Kidney (tissue), 14 donors: ENCODE data around the gene ABCA6. TPM values are rescaled to one million over a fixed set of nuclear protein-coding genes. Genes with fewer than 3 reads are reported as not detected.
A peak's percentile ranks its signal among the peaks of the same experiment; 100 is the strongest.

Experiments used
- DNase-seq, 5 donors: peaks; one replicate each; pipeline ENCODE4 v3.0.0-alpha.2; 2013 to 2020
- FAIRE-seq: peaks from 2 replicates; lab custom pipeline; 2012; peaks lifted over from hg19 to GRCh38; lab: Jason Lieb, UNC
- H3K27ac ChIP-seq, 2 donors: one replicate each; pipeline ENCODE4 v1.7.0; 2013; ENCODE audit warnings: low read depth in 2 of 2, low read length in 2 of 2, inconsistent platforms in 1 of 2
- H3K27me3 ChIP-seq: one replicate; pipeline ENCODE4 v1.7.1; 2013; ENCODE audit warnings: low read length, inconsistent platforms; ENCODE audit not compliant: control insufficient read depth, insufficient read depth
- H3K36me3 ChIP-seq, 3 donors: one replicate each; pipeline versions ENCODE4 v1.7.0 to v1.7.1; 2013; ENCODE audit warnings: low read length in 3 of 3, control low read depth in 1 of 3, inconsistent platforms in 1 of 3; ENCODE audit not compliant: insufficient read depth in 3 of 3, control insufficient read depth in 2 of 3
- H3K4me1 ChIP-seq, 3 donors: one replicate each; pipeline versions ENCODE4 v1.7.0 to v1.7.1; 2013; ENCODE audit warnings: low read length in 3 of 3, inconsistent platforms in 1 of 3, low read depth in 1 of 3; ENCODE audit not compliant: control insufficient read depth in 2 of 3, insufficient read depth in 2 of 3
- H3K4me3 ChIP-seq, 3 donors: one replicate each; pipeline versions ENCODE4 v1.7.0 to v1.8.1; 2013; ENCODE audit warnings: low read length in 3 of 3, control low read depth in 1 of 3, inconsistent platforms in 1 of 3
- H3K9ac ChIP-seq, 3 donors: one replicate each; pipeline versions ENCODE4 v1.7.0 to v1.7.1; 2013; ENCODE audit warnings: low read length in 3 of 3, control low read depth in 1 of 3, inconsistent platforms in 1 of 3
- H3K9me3 ChIP-seq, 3 donors: one replicate each; pipeline versions ENCODE4 v1.7.0 to v1.7.1; 2013; ENCODE audit warnings: low read length in 3 of 3, control low read depth in 1 of 3, inconsistent platforms in 1 of 3; ENCODE audit not compliant: control insufficient read depth in 2 of 3, insufficient read depth in 1 of 3
- intact Hi-C: fragments of 100-400 bp; cut with DNase I; formaldehyde crosslinking; loops from one replicate; pipeline ENCODE4 v1.11.1; 2022
- polyA plus RNA-seq: library from polyadenylated mRNA; stranded (reverse); fragments of 350-450 nt; fragmentation: Illumina TruSeq; extraction: RNeasy Lipid Tissue Mini Kit (QIAGEN cat#74804); gene quantifications from one replicate; pipeline ENCODE4 v1.2.3, GENCODE V29; 2014; ENCODE audit warnings: low read depth, low replicate concordance; ENCODE audit not compliant: insufficient read depth
- total RNA-seq: library from RNA; stranded (reverse); fragmentation: NEBNext Ultra II Directional; extraction: Animal tissue kit (Norgen Biotek cat#: 25700); gene quantifications from one replicate; pipeline ENCODE4 v1.2.1, GENCODE V29; 2021
- TF ChIP-seq, protein P1 (sequence below): IDR thresholded peaks from 3 replicates; pipeline ENCODE4 v1.5.1; 2012; ENCODE audit warnings: mild to moderate bottlenecking, moderate library complexity, borderline replicate concordance; ENCODE audit not compliant: insufficient read depth; ENCODE audit errors: extremely low read depth
- donor health status: control.
- donor health status: control.
- donor health status: control.
- donor health status: control.
- donor health status: control.
- donor health status: DM: yes; HTN: yes; CAD: no.
- donor health status: Normal renal cell carcinoma (clear cell type).

Gene ABCA6
- total and polyA plus RNA-seq, 2 donors from 2014 or later = 2.9 to 7.6 TPM

DNA sequence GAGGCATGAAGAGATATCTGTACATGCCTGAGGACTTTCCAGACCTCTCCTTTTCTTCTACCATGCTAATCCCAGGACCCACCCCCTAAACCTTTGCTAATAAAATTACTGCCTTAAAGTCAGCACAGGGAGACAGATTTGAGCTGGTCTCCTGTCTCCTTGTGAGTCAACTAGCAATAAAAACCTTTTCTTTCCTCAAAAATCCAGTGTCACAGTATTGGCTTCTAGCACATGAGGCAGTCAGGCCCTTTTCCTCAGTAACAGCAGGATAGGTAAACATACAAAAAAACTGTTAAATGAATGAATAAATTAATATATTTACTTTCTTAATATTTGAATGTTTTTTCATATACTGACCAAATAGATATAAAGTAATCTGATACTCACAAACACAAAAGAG is 45.6 kb upstream of the ABCA6 start:
- TF ChIP-seq, protein P1, sequence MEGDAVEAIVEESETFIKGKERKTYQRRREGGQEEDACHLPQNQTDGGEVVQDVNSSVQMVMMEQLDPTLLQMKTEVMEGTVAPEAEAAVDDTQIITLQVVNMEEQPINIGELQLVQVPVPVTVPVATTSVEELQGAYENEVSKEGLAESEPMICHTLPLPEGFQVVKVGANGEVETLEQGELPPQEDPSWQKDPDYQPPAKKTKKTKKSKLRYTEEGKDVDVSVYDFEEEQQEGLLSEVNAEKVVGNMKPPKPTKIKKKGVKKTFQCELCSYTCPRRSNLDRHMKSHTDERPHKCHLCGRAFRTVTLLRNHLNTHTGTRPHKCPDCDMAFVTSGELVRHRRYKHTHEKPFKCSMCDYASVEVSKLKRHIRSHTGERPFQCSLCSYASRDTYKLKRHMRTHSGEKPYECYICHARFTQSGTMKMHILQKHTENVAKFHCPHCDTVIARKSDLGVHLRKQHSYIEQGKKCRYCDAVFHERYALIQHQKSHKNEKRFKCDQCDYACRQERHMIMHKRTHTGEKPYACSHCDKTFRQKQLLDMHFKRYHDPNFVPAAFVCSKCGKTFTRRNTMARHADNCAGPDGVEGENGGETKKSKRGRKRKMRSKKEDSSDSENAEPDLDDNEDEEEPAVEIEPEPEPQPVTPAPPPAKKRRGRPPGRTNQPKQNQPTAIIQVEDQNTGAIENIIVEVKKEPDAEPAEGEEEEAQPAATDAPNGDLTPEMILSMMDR = no peak
- no peaks in the 10 kb centered on the region for H3K36me3 ChIP-seq
- FAIRE-seq (no peak), DNase-seq (peak in 1 of 5 donors; percentile 5)
- H3K27ac ChIP-seq = no peak overlapping the region
- no peaks in the 10 kb centered on the region for H3K27me3 ChIP-seq
- H3K4me3 ChIP-seq = no peak overlapping the region
- H3K4me1 ChIP-seq = no peaks in the 10 kb centered on the region
- H3K9ac ChIP-seq = no peak overlapping the region
- intact Hi-C loops = no loop called here
- H3K9me3 ChIP-seq = no peaks in the 10 kb centered on the region

DNA sequence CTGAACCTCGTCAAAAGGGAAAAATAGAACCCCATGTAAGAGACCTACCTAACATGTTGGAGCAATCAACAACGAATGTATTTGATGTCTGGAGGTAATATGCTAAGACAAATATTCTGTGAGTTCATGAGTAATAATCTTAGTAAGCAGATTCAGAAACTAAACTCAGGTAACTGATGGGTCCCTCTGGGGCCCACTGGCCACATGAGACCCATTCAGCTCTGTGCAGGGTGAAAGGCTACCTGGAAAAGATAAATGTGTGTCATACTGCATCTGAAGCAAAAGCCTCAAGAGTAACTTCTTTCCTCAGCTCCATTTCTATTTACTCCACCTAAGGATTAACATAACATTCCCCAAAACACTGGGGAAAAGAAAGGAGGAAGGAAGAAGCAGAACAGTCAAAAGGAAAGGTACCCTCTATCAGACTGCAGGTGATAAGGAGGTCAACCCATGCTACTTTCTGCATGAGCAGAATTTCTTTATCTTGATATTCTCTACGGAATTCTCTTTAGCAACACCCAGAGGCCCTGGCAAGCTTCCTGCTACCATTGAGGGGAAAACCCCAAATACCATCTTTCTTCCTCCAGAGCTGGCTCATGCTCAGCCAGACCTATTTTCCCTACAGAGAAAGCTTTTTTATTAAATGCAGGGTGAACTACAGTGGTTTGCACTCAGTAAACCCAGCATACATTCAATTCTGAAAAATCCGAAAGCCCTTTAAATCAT is 37.7 kb upstream of the ABCA6 start:
- Histone ChIP-seq H3K9me3 (no peaks in the 10 kb centered on the region), H3K4me3 (no peak overlapping the region), H3K27me3 (no peaks in the 10 kb centered on the region), H3K9ac (no peak overlapping the region), H3K36me3 (peaks cover 0 to 3% (median 0%) of the 10 kb centered on the region in 3 donors), H3K27ac (no peak overlapping the region), H3K4me1 (no peaks in the 10 kb centered on the region)
- TF ChIP-seq, protein P1 = no peak
- no peak for FAIRE-seq
- intact Hi-C loops = no loop called here
- DNase-seq = no peak

DNA sequence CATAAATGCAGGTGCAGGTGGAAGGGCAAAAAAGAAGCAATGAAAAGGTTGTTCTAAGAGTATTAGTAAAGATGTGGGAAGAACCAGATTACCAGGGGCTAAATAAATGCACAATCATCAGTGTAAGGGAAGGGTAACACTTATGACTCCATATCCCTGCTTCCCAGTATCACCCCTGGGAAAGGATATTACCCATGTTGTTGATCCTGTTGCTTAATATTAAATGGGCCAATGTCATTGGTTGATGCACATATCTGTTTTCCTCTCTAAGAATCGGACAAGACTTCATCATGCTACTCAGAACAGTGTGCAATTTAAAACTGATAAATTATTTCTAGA is 34.7 kb upstream of the ABCA6 start:
- no peak overlapping the region for H3K4me3 ChIP-seq
- TF ChIP-seq, protein P1 = no peak
- intact Hi-C loops = no loop called here
- no peak overlapping the region for H3K9ac ChIP-seq
- peaks cover 0 to 3% (median 0%) of the 10 kb centered on the region in 3 donors for H3K36me3 ChIP-seq
- H3K9me3 ChIP-seq = no peaks in the 10 kb centered on the region
- H3K4me1 ChIP-seq = no peaks in the 10 kb centered on the region
- no peak overlapping the region for H3K27ac ChIP-seq
- FAIRE-seq (no peak), DNase-seq (no peak)
- no peaks in the 10 kb centered on the region for H3K27me3 ChIP-seq
